ENCODE data around the gene RRP15. TPM values are rescaled to one million over a fixed set of nuclear protein-coding genes. Genes with fewer than 3 reads are reported as not detected.

Gene RRP15
- total and polyA plus RNA-seq, 2 of the 8 experiments (the other 6 are each of a cell fraction or from before 2014, with no cell fraction given): 3.7 to 52.8 TPM

- Histone ChIP-seq H3K79me1 (ENCODE audit: low read depth, low read length) (0 out of 2 replicates have a peak, but pooled peaks cover 2% of the 10 kb centered on the region), H4K8ac (ENCODE audit: extremely low read depth, insufficient read depth, low read length) (no peak overlapping the region), H2AFZ (ENCODE audit: low read length) (no peak overlapping the region), H3K23ac (ENCODE audit: insufficient read length) (no peak overlapping the region), H3K56ac (replicated peaks; ENCODE audit: insufficient read length, low read depth, low read length) (no peak overlapping the region), H4K91ac (replicated peaks; ENCODE audit: insufficient read length, low read length) (no peak overlapping the region), H3K18ac (ENCODE audit: extremely low read depth, low read length) (peak overlapping the region; percentile 42; the same call in 1 of the 2 replicates), H3K23me2 (ENCODE audit: low read depth, low read length) (no peaks in the 10 kb centered on the region), H3K36me3 (ENCODE audit: control insufficient read depth in 2 of 4, insufficient read depth in 4 of 4, low read length in 3 of 4) (peaks cover 0 to 17% (median 0%) of the 10 kb centered on the region in 4 experiments; a peak in 2 of 8 replicates), H3K4me2 (ENCODE audit: insufficient read depth in 1 of 2, low read depth in 2 of 2, low read length in 2 of 2) (no peak overlapping the region), H3K4me3 (ENCODE audit: extremely low read depth in 1 of 4, insufficient read depth in 2 of 4, low read depth in 3 of 4, low read length in 4 of 4) (no peak overlapping the region), H3K4ac (replicated peaks; ENCODE audit: insufficient read length, low read depth, low read length) (peak overlapping the region; percentile 6), H2AK5ac (ENCODE audit: low read depth, low read length) (no peak overlapping the region), H3K79me2 (ENCODE audit: control insufficient read depth in 1 of 2, insufficient read depth in 2 of 2, low read length in 2 of 2) (peaks cover 0 to 77% of the 10 kb centered on the region in 2 experiments; a peak in 2 of 4 replicates), H3K14ac (ENCODE audit: insufficient read length) (no peak overlapping the region), H2BK12ac (ENCODE audit: low read depth, low read length) (peak overlapping the region; percentile 72; the same call in 1 of the 2 replicates), H4K20me1 (replicated peaks in 1 of 2; ENCODE audit: control insufficient read depth in 1 of 2, insufficient read depth in 2 of 2, low read length in 2 of 2) (no peaks in the 10 kb centered on the region), H2BK120ac (replicated peaks; ENCODE audit: low read depth, low read length) (no peak overlapping the region), H2BK5ac (ENCODE audit: low read depth, low read length) (peak overlapping the region; percentile 88), H3K27me3 (replicated peaks in 1 of 4; ENCODE audit: control insufficient read depth in 3 of 4, extremely low read depth in 1 of 4, insufficient read depth in 3 of 4, low read length in 3 of 4) (no peaks in the 10 kb centered on the region), H2BK20ac (ENCODE audit: low read length) (no peak overlapping the region), H3K9ac (replicated peaks in 1 of 4; ENCODE audit: extremely low read depth in 1 of 4, low read depth in 3 of 4, low read length in 3 of 4) (no peak overlapping the region), H4K5ac (ENCODE audit: insufficient read length, low read depth, low read length) (peak overlapping the region; percentile 41), H2BK15ac (ENCODE audit: low read length) (no peak overlapping the region), H3K4me1 (replicated peaks in 1 of 4; ENCODE audit: control insufficient read depth in 3 of 4, insufficient read depth in 4 of 4, low read length in 3 of 4) (peaks cover 3 to 28% (median 15%) of the 10 kb centered on the region in 4 experiments; a peak in 6 of 7 replicates), H3K27ac (ENCODE audit: low read depth, low read length) (no peak overlapping the region), H3K9me3 (ENCODE audit: insufficient read depth in 2 of 2, low read depth in 1 of 2, low read length in 1 of 2) (no peaks in the 10 kb centered on the region)
- ChIA-PET CTCF (ENCODE audit: partially characterized antibody) (interaction anchor here (0.6 to 2.2 kb wide), 12 partner anchors 9 to 1514 kb away, joined by 3 to 10 read pairs (median 4); no protein-coding TSS in a partner anchor), POLR2A (ENCODE audit: partially characterized antibody) (no interaction called here)
- TF ChIP-seq BACH1 (IDR thresholded peaks at IDR 0.05; ENCODE audit: low read length) (no peak), EGR1 (IDR thresholded peaks at IDR 0.05; ENCODE audit: borderline replicate concordance, low read depth, low read length) (no peak), RNF2 (IDR thresholded peaks at IDR 0.05; ENCODE audit: borderline replicate concordance, low read depth, low read length, missing control alignments, poor library complexity, severe bottlenecking) (no peak), ASH2L (IDR thresholded peaks at IDR 0.05; ENCODE audit: low read length) (no peak), YY1 (IDR thresholded peaks at IDR 0.05; ENCODE audit: low read depth, low read length) (no peak), EP300 (IDR thresholded peaks at IDR 0.05; ENCODE audit: borderline replicate concordance in 1 of 2, low read depth in 2 of 2, low read length in 2 of 2) (no peak), PHF8 (conservative IDR thresholded peaks at IDR 0.05; ENCODE audit: low read depth, low read length) (no peak), CBX8 (IDR thresholded peaks at IDR 0.05; ENCODE audit: borderline replicate concordance, low read depth, low read length) (no peak), POU5F1 (IDR thresholded peaks at IDR 0.05; ENCODE audit: low read depth, low read length) (no peak), SAP30 (IDR thresholded peaks at IDR 0.05; ENCODE audit: insufficient read depth, insufficient replicate concordance, low read length) (no peak), HDAC2 (IDR thresholded peaks at IDR 0.05; ENCODE audit: borderline replicate concordance in 1 of 2, low read depth in 2 of 2, low read length in 2 of 2) (no peak)
- DNase-seq (ENCODE audit: low read depth in 1 of 2, low spot score in 2 of 2): no peak
- 78% methylated on average over 4 of the region's 4 CpGs; no CpG with 5 or more reads in 1 of the 2 experiments for WGBS, 2 experiments (ENCODE audit: extremely low coverage in 1 of 2, insufficient coverage in 1 of 2, insufficient read length in 1 of 2, insufficient replicate concordance in 2 of 2, low coverage in 1 of 2, low lambda C conversion rate in 2 of 2, missing lambda C conversion rate in 1 of 2)
- no peak for FAIRE-seq
These were observed 13.3 kb downstream of the RRP15 start for GRCh38 chr1:218298398-218298797.

Data from H1 (cell line).